Pulmonary artery endothelial cell (primary cell): ENCODE data around the gene PTPRE. TPM values are rescaled to one million over a fixed set of nuclear protein-coding genes. Genes with fewer than 3 reads are reported as not detected.

ENCODE experiments used
- DNase-seq: peaks from one replicate; pipeline ENCODE4 v3.0.0-alpha.2; 2011; ENCODE audit warnings: low read depth, low spot score
- total RNA-seq: library from RNA; depleted of rRNA; stranded (reverse); fragments of >200 nt; gene quantifications from 2 replicates; pipeline ENCODE4 v1.2.3, GENCODE V29; 2014

PTPRE gene
- total RNA-seq, 1 donor from 2014 or later: 43.3 TPM

DNA sequence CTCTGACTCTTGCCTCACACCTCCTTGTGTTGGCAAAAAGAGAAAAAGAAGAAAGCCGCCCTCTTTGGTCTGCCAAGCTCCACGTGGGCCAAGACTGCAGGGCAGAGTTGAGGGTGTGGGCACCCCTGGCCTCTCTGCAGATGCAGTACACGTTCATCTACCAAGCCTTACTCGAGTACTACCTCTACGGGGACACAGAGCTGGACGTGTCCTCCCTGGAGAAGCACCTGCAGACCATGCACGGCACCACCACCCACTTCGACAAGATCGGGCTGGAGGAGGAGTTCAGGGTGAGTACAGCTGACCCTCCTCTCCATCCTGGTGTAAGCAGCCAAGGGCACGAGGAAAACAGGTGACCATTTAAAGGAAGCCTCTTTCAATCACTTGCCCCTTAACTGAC lies 163.3 kb downstream of the PTPRE start:
- DNase-seq: no peak

DNA sequence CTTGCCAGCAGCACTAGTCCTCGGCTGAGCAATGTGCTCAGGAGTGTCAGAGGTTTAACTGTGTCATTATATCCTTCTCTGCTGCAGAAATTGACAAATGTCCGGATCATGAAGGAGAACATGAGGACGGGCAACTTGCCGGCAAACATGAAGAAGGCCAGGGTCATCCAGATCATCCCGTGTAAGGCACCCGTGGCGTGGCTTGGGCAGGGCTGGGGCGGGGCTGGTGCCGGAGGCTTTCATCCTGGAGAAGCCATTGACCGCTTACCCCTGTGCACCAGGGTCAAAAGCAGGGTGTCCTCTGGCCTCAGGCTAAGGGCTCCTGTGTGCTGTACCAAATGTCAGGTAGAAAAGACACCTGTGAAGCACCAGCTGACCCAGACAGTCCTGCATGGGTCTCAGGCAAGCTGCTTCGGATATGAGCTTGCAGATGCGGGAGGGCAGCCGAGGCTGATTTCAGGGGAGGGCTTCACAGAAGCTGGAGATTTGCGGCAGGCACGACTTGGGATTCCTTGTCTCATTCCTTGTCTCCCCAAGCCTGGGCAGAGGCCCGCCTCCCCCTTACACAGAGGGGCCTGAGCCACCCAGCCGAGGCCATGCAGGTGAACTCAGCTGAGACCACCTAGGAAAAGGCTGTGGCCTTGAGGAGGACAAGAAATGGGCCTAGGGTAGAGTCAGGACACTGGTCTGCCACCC lies 164.0 kb downstream of the PTPRE start:
- DNase-seq: no peak

DNA sequence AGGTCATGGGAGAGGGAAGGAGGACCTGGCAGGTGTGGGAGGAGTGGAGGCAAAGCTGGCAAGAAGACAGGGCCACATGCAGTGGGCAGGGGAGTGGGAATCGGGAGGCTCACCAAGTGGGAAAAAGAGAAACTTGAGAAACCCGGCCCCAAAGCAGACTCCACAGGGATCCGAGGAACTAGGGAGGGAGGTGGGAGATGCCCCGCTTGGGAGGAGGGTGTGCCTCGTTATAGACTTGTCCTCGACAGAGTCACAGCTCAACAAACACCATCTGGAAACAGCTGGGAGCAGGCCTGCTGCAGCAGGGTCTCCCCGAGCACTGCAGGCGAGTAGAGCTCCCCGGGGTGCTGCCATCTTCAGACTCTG lies 164.5 kb downstream of the PTPRE start:
- DNase-seq: no peak

DNA sequence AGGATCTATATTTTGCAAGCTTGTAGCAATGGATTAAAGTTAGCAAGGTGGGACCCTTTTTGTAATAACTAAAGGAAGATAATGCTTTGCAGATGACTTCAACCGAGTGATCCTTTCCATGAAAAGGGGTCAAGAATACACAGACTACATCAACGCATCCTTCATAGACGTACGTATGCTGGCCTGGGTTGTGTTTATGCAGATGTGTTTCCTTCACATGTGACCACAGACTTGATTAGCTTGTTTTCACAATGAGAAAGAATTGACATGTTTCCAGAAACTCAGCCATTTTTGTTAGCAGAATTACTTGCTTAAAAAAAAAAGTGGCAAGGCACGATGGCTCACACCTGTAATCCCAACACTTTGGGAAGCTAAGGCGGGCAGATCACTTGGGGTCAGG lies 165.1 kb downstream of the PTPRE start:
- no peak for DNase-seq

DNA sequence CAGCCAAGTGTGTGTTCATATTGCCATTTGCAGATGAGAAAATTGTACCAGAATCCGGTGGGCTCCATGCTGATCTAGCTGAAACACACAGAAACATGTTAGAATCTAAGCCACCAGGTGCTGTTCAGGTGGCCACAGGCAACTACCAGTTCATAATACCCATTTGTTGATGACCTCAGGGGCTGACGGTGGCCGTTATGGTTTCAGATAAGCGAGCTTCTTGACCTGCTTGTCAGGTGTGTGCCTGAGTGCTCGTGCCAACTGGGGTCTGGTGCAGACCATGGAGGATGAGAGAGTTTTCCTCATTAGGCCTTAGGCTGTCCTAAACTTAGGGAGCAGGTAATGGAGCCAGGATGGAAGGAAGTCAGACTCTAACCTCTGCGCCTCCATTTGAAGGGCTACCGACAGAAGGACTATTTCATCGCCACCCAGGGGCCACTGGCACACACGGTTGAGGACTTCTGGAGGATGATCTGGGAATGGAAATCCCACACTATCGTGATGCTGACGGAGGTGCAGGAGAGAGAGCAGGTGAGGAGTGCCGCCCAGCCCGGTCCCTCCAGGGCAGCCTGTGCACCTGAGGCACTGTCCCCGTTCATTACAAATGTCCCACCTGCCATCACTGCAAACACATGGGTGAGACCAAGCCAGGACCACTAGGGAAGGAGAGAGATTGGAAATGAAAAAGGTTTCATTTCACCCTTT lies 166.2 kb downstream of the PTPRE start:
- no peak for DNase-seq

DNA sequence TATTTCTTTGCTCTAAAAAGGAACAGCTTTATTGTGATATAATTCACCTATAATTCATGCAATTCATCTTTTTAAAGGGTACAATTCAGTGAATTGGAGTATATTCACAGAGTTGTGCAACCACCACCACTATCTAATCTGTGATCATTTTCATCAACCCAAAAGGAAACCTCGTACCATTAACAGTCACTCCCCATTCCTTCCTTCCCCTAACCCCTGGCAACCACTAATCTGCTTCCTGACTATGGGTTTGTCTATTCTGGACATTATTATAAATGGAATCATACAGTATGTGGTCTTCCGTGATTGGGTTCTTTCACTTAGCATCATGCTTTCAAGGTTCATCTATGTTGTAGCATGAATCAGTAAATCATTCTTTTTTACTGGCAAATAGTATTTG lies 167.0 kb downstream of the PTPRE start:
- DNase-seq: no peak

DNA sequence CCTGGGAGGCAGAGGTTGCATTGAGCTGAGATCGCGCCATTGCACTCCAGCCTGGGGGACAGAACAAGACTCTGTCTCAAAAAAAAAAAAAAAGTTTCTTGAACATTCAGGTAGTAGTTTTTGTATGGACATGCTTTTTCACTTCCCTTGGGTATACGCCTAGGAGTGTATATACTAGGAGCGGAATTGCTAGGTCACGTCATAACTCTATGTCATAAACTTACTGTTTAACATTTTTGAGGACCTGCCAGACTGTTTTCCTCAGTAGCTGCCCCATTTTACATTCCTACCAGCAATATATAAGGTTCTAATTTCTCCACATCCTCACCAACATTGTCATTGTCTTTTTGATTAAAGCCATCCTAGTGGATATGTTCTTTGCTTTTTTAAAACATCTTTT lies 167.7 kb downstream of the PTPRE start:
- no peak for DNase-seq

DNA sequence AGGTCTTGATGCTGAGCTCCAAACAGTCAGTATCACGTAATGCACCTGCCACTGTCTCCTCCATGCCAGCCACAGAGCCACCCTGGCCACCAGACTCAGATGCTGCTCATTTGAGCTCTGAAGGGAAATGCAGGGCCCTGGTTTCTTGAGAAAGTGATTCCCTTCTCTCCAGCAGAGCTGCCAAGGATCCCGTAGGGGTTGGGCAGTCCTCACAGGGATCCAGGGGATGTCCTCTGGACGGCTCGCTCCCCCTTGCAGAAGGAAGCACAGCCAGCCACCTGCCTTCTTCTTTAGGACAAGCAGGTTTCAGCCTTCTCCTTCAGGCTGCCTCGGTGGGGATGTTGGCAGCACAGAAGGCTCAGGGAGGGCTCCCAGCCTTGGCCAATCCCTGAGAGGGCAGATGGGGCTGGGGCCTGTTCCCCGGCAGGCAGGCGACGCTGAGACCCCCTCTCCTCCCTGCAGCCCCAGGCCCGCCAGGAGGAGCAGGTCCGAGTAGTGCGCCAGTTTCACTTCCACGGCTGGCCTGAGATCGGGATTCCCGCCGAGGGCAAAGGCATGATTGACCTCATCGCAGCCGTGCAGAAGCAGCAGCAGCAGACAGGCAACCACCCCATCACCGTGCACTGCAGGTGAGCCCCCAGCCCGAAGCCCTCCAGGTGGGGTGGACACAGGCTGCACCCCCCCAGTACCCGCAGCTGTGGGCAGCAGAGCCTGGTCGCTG lies 170.4 kb downstream of the PTPRE start:
- no peak for DNase-seq

DNA sequence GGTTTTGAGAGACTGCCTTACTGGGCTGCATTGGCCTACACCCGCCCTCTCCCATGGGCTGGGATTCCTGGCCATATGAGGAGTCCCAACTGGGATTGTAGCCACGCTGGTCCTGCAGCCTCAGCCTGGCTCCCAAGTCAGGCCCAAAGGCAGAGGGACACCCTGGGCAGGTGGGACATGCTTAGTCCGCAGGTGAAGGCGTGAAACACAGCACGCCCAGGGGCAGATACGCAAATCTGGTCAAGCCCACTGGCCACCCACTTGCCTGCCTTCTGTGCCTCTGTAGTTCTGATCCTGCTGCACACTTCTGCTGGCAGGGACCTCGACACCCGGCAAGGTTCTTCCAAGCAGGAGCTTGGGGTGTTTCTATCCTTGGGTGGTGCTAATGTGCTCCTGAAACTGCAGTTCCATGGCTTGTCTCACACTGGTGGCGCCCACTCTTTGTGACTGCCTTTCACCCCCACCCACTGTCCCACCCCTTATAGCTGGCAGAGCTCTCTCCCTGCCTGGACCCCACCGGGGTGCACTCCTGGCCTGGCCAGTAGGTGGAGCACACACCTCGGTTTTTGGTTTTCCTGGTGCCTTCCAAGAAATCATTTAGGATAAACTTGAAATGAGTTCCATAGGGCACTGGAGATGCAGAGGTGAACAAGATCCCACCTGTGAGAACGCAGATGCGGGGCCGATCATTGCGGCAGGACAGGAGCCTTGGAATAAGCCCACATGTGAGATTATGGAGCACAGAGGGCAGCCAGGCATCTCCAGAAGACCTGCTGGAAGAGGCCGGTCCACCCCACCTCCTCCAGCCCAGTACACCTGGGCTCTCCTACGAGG lies 171.4 kb downstream of the PTPRE start:
- no peak for DNase-seq

DNA sequence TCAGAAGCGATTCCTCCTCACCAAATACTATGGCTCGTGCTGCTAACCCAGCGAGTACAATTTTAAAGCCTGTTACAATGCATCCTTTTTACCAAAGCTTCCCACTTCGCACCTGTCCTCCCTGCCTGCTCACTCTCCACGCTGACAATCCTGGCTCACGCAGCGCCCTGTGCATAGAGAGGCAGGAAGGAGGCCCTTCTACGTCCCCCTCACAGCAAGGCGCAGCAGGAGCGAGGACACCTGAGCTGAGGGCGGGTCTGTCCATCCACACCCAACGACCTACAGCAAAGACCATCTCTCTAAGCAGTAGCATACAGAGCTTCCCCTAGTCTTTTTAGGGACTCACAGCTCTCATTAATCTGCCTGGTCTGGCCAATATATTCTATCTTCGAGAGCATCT lies 173.3 kb downstream of the PTPRE start:
- DNase-seq: no peak

DNA sequence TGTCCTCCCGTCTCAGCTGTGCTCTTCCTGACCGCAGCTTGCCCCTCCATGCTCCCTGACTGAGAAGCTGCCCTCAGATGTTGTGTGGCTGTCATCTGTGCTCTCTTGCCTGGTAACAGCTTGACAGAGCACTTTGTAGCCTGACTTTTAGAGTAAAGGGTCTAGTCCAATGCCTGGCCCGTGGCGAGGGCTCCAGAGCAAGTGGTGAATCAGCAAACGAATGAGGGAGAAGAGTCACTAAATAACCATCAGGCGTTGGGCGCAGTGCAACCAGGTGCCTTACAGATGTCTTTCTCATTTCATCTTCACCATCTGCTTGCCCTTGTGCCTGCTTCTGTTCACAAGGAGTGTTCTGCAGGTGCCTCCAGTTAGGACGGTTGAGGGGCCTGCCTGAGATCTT lies 173.7 kb downstream of the PTPRE start:
- no peak for DNase-seq

DNA sequence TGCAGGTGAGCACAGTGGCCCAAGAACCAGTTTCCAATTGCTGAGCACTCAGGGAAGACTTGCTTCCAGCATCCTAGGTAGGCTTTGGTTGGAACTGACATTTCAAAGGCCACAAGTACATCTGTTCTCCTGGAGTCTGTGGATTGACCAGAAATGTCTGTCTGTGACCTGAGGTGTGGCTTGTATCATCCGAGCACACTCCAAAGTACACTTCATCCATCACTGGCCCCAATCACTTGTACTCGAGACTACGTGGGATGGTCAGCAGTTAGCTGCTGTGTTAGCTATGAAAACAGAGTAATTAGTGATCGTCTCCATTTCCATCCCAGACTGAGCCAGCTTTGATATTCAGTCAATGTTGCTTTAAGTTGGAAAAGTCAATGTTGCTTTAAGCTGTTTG lies 174.3 kb downstream of the PTPRE start:
- DNase-seq: no peak

DNA sequence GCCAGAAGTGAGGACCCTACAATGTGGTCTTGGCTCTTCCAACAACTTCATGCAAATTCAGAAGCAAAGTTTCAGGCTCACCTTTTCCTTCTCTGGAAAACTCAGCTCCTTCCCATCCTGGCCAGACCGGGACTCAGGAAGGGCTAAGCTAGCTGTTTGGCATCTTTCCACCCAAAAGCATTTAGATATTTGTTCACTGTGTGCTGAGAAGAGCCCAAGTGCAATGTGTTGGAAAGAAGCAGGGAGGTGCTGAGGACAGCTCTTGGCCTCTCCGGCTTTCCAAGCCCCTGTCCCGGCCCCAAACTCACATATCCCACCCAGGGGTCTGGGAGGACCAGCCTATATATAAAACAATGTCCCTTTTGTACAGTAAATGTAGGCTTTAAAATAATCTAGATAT lies 174.8 kb downstream of the PTPRE start:
- no peak for DNase-seq

DNA sequence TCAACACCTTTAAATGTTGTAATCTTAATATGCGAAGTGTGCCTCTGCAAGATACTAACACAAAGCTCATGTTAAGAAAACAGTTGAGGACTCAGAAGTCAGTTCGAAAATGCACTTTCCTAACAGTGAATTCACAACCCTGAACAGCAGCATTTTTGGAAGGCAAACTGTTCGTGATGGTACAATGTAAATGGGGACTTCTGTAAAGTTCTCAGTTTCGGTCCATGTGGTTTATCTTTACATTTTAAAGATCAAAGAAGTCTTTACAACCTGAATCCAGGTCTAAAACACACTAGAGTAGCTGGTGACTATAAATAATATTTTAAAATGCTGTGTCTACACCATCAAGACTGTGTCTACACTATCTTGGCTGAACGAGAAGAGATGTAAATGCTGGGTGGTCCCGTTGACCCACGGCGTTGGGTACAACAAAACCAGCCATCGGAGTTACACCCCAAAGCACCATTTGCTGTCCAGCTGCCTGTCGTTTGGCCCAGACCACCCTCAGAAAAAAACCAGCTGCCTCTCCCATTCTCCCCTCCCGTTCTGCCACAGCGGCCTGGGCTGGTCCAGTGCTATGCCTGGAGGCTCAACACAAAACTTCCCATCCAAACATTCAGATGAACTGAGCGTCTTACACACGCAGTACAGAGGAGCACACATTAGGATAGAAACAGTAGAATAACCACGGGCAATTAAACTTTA lies 176.4 kb downstream of the PTPRE start:
- DNase-seq: no peak

DNA sequence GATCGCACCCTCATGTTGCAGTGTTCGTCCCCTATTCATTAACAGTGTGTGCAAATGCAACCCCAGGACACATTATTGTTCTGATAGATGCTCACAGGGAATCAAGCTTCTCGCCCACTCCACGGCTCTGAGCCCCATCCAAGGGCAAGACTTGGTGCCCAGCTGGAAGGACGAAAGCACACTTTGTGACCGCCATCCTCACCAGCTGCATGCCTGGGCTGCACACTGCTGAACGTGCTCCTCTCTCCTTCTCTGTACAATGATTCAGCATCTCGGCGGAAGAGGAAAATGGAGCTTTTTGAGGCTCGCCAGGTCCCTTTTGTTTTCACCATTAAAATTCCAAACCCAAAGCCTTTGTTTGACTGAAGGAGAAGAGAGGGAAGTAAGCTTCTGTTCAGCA lies 177.5 kb downstream of the PTPRE start:
- no peak for DNase-seq

DNA sequence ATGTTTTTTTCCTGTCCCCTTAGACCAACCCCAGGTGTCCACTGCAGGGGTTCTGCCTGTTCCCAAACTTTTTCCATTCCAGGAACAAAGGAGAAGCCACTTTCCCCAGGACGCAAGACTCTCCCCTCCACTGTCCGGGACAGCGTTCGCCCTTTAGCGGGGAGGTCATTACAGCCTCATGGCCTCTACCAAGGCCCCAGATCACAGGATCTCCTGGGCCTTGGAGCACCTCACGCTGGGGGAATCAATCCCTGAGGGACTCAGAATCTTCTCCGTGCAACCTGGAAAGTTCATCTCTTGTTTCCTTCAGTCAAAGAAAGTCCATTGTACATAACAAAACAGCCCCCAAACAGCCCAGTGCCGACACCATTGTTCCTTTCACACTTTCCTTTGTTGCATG lies 178.1 kb downstream of the PTPRE start:
- DNase-seq: no peak

DNA sequence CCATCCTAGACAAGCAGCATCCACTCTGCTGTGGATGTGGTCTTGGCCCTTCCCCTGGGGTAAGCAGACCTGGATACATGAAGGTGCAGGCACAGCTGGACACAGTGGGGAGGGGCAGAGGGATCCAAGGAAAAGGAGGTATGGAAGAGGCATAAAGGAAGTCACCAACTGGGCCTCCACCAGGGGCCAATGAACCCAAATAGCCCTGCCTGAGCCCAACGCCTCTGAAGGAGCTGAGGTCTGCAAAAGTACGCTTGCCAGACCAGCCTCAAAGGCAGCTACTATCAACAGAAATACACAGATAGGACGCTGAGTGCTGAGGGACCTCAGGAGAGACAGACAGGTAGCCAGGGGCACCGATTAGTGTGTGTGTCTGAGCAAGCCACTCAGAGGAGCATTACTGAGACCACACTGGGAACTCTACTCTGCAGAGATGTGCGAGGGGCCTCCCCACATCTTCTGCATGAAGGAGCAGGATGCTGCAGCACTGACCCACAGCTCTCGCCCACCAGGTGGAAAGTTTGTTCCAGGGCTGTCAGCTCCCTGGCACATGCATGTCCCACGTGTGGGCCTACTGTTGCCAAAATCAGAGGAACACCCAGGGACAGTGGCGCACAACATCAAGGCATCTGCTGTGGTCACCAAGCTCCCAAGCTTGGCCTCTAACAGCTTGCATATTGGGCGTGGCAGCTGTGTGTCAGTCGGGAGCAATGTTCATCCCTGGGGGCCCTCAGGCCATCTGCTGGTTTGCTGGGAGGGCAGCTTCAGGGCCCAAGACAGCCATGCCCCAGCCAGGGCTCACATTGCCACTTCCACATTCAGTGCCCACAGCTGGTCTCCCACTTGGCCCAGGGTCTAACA lies 179.3 kb downstream of the PTPRE start:
- no peak for DNase-seq

DNA sequence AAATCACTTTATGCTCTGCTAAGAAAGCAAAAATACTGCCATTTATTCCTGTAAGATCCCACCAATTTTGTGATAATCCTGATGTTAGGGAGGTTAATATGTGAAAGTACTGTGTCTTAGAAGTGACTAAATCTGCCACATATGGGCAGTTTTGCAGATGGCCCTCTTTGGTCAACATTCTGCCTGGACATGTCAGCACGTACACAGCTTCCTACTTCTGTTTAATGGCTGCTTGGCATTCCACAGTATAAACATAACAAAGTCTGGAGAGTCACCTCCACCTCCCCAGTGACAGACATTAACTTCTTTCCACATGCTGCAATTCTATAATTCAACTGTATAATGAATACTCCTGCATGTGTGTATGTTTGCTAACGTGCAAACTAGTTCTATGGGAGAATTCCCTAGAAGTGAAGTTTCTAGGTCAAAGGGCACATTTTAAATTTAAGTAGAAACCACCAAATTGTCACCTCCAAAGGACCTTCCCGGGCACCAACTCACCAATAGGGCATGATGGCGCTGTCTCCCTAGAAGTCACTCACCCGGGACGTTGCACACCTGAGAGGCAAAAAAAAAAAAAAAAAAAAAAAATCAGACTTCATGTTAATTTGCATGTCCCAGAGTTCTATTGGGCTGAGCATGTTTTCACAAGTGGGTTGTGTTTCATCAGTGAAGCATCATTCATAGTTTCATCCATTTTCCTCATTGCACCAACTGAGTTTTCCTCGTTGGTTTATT lies 180.4 kb downstream of the PTPRE start:
- DNase-seq: no peak

DNA sequence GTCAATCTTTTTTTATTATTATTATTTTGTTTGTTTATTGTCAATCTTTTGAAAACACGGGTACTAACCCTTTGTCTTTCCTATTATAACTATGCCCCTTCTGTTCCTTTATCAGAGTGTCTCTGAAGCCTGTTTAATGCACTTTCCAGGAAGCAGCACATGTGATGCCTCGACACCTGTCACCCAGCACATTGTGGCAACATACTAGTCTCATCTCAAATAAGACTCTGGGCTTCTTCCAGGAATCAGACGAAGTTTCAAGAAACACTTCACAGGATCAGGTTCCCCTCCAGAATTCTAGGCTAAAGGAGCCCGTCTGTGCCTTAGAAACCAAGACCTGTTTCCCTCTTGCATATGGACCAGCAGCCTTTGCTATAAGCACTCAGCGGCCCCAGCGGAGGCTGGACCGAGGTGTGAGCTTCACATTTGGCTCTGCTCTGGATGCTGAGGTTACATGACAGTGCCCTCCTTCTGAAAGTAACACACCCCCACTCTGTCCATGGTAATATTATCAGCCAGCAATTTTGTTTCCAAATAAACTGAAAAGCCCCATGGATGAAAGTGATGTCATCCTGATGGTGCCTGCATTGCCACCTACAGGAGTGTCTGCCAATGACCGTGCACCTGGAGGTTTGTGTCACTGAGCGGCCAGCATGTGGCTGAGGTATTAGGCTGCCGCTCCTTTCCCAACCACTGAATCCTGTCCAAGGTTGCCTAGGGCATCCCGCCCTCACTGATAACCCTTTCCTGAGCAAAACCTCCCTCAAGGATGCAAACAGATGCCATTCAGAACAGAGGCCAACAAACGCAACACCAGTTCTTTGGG lies 181.2 kb downstream of the PTPRE start:
- no peak for DNase-seq
